OCI-LY3 (cell line): ENCODE results near the gene MB21D2.

Experiments
- CTCF ChIP-seq: fragments of 200-600, 300-600 bp; sonication (generic); IDR thresholded peaks from 2 replicates; pipeline ENCODE4 v1.5.1; 2014; ENCODE audit warnings: antibody characterized with exemption, low read length, low read depth
- EZH2phosphoT487 ChIP-seq: fragments of 200-600 bp; shearing (Covaris generic); IDR thresholded peaks from 2 replicates; pipeline ENCODE4 v1.6.1; 2018; ENCODE audit warnings: antibody characterized with exemption, mixed run types, low read depth

GRCh38 chr3:192905980-192906678 lies 11.5 kb downstream of the MB21D2 start:
- TF ChIP-seq CTCF (no peak), EZH2phosphoT487 (no peak)
